ENCODE measurements around the gene ETNPPL.
A peak's percentile ranks its signal among the peaks of the same experiment; 100 is the strongest.

ETNPPL gene

GRCh38 chr4:108796173-108796572, 33.3 kb upstream of the ETNPPL start:
- TF ChIP-seq RAD21 (IDR thresholded peaks at IDR 0.05; ENCODE audit: low read depth) (no peak), USF1 (IDR thresholded peaks at IDR 0.05) (no peak), FOXM1 (IDR thresholded peaks at IDR 0.05; ENCODE audit: borderline replicate concordance, low read depth) (no peak)

GRCh38 chr4:108795733-108796132, 32.9 kb upstream of the ETNPPL start:
- TF ChIP-seq MAX (IDR thresholded peaks at IDR 0.05) (no peak), TCF12 (IDR thresholded peaks at IDR 0.05; ENCODE audit: low read depth) (no peak), USF1 (IDR thresholded peaks at IDR 0.05) (no peak), TAF1 (IDR thresholded peaks at IDR 0.05; ENCODE audit: low read depth) (no peak)

GRCh38 chr4:108794136-108794535, 31.3 kb upstream of the ETNPPL start:
- TF ChIP-seq REST (IDR thresholded peaks at IDR 0.05; ENCODE audit: low read depth) (no peak), TEAD4 (IDR thresholded peaks at IDR 0.05) (peak; percentile 49; the same call in 1 of the 2 replicates)

- TF ChIP-seq FOXM1 (IDR thresholded peaks at IDR 0.05; ENCODE audit: borderline replicate concordance, low read depth) (no peak), TEAD4 (IDR thresholded peaks at IDR 0.05) (no peak), EP300 (IDR thresholded peaks at IDR 0.05; ENCODE audit: borderline replicate concordance) (no peak), RAD21 (IDR thresholded peaks at IDR 0.05; ENCODE audit: low read depth) (no peak), ZBTB7A (IDR thresholded peaks at IDR 0.05; ENCODE audit: low read depth) (no peak), NFIC (IDR thresholded peaks at IDR 0.05) (no peak), CEBPB (IDR thresholded peaks at IDR 0.05) (no peak), CREB1 (IDR thresholded peaks at IDR 0.05; ENCODE audit: low read depth) (no peak), REST (IDR thresholded peaks at IDR 0.05; ENCODE audit: low read depth) (no peak), USF1 (IDR thresholded peaks at IDR 0.05) (no peak), MAX (IDR thresholded peaks at IDR 0.05) (no peak), TAF1 (IDR thresholded peaks at IDR 0.05; ENCODE audit: low read depth) (no peak)
These were observed 30.6 kb upstream of the ETNPPL start for GRCh38 chr4:108793415-108793814.

- no peak for TF ChIP-seq TEAD4 (IDR thresholded peaks at IDR 0.05)
- TF ChIP-seq USF1 (IDR thresholded peaks at IDR 0.05) = no peak
- TF ChIP-seq TAF1 (IDR thresholded peaks at IDR 0.05; ENCODE audit: low read depth) = no peak
- TF ChIP-seq CEBPB (IDR thresholded peaks at IDR 0.05) = no peak
- TF ChIP-seq TCF12 (IDR thresholded peaks at IDR 0.05; ENCODE audit: low read depth) = no peak
- no peak for TF ChIP-seq EP300 (IDR thresholded peaks at IDR 0.05; ENCODE audit: borderline replicate concordance)
- no peak for TF ChIP-seq ZBTB7A (IDR thresholded peaks at IDR 0.05; ENCODE audit: low read depth)
- no peak for TF ChIP-seq EGR1 (IDR thresholded peaks at IDR 0.05)
- TF ChIP-seq YY1 (IDR thresholded peaks at IDR 0.05; ENCODE audit: low read depth) = no peak
- no peak for TF ChIP-seq FOXM1 (IDR thresholded peaks at IDR 0.05; ENCODE audit: borderline replicate concordance, low read depth)
These were observed 25.9 kb upstream of the ETNPPL start for GRCh38 chr4:108788731-108789130.

GRCh38 chr4:108787724-108788123, 24.9 kb upstream of the ETNPPL start:
- no peak for TF ChIP-seq ZBTB7A (IDR thresholded peaks at IDR 0.05; ENCODE audit: low read depth)
- no peak for TF ChIP-seq CREB1 (IDR thresholded peaks at IDR 0.05; ENCODE audit: low read depth)
- no peak for TF ChIP-seq TAF1 (IDR thresholded peaks at IDR 0.05; ENCODE audit: low read depth)
- TF ChIP-seq MAX (IDR thresholded peaks at IDR 0.05) = no peak
- no peak for TF ChIP-seq YY1 (IDR thresholded peaks at IDR 0.05; ENCODE audit: low read depth)
- TF ChIP-seq REST (IDR thresholded peaks at IDR 0.05; ENCODE audit: low read depth) = no peak
- no peak for TF ChIP-seq TEAD4 (IDR thresholded peaks at IDR 0.05)
- TF ChIP-seq EP300 (IDR thresholded peaks at IDR 0.05; ENCODE audit: borderline replicate concordance) = no peak
- TF ChIP-seq TCF12 (IDR thresholded peaks at IDR 0.05; ENCODE audit: low read depth) = no peak
- no peak for TF ChIP-seq NFIC (IDR thresholded peaks at IDR 0.05)
- no peak for TF ChIP-seq CEBPB (IDR thresholded peaks at IDR 0.05)
- TF ChIP-seq EGR1 (IDR thresholded peaks at IDR 0.05) = no peak
- no peak for TF ChIP-seq USF1 (IDR thresholded peaks at IDR 0.05)
- no peak for TF ChIP-seq FOXM1 (IDR thresholded peaks at IDR 0.05; ENCODE audit: borderline replicate concordance, low read depth)
- no peak for TF ChIP-seq RAD21 (IDR thresholded peaks at IDR 0.05; ENCODE audit: low read depth)

All from Ishikawa (cell line).